GM18907 (cell line): ENCODE results near the gene KRT71.

Experiments used
- ATAC-seq: cut with Tn5 transposase; IDR thresholded peaks from one replicate; pipeline ENCODE4 v1.9.1; 2021; ENCODE audit warnings: mild to moderate bottlenecking, moderate library complexity; ENCODE audit not compliant: unreplicated experiment

Gene KRT71

DNA sequence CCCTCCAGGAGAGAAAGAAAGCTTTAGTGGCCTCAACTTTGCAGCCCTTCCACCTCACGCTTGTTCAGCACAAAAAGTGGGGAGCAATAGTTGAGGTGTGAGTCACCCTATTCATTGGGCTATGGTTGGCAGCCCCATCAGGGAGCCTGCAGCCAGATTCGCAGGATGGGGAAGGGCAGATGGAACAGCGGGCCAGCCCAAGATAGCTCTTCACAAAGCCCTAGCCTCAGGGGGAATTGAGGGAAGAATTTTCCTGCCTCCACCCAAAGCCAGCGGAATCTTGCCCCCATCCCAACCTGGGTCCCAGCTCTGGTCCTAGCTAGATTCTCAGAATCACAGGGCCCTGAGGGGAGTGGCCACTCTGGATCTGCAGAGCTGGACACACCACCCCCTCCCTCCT, 29.1 kb downstream of the KRT71 start:
- ATAC-seq = no peak

- ATAC-seq = no peak
These were observed 30.5 kb downstream of the KRT71 start for GRCh38 chr12:52522346-52523011.

DNA sequence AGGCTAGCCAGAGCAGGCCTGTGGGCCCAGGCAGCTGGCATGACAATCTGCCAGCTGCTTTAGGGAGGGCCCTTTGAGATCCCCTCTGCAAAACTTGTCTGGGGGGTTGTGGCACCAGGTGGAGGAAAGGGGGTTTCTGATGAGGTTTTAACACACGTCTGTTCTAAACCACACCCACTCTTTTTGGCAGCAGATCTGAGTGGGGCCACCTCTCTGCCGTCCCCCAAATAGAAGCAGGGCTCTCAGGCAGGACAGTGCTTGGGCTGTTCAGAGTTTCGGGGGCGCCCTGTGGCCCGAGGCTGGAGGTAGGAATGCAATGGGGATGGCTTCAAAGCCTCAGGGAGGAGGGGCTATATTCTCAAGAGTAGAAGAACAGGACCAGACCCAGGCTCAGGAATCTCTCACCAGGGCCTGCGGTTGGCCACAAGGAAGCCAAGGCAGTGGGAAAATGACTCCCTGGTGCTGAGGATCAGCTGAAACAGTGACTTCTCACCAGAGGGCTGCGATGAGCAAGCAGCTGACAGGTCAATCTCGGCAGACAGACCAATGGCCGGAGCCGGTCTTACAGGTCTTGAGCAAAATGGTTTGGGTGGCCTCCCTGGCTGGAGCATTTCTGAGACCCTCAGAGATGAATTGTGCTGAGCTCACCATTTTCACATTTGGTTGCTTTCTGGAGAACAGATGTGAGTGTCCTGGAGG, 31.2 kb downstream of the KRT71 start:
- no peak for ATAC-seq

DNA sequence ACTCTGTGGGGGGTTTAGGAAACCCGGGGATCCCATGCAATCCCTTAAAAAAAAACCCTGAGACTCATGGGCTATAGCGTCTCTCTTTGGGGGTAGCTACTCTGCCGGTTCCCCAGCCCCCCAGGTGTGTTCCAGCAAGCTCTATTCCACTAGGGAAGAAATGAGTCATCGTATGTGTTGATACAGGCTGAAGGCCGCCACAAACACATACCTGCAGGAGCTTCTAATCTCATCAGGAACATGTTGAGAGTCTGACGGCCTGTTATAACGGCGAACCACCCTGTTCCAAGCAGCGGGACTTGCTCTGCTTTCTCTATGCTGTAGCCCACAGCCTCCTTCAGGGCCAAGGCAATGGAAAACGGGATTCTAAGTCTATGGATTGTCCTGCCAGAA, 31.8 kb downstream of the KRT71 start:
- no peak for ATAC-seq

DNA sequence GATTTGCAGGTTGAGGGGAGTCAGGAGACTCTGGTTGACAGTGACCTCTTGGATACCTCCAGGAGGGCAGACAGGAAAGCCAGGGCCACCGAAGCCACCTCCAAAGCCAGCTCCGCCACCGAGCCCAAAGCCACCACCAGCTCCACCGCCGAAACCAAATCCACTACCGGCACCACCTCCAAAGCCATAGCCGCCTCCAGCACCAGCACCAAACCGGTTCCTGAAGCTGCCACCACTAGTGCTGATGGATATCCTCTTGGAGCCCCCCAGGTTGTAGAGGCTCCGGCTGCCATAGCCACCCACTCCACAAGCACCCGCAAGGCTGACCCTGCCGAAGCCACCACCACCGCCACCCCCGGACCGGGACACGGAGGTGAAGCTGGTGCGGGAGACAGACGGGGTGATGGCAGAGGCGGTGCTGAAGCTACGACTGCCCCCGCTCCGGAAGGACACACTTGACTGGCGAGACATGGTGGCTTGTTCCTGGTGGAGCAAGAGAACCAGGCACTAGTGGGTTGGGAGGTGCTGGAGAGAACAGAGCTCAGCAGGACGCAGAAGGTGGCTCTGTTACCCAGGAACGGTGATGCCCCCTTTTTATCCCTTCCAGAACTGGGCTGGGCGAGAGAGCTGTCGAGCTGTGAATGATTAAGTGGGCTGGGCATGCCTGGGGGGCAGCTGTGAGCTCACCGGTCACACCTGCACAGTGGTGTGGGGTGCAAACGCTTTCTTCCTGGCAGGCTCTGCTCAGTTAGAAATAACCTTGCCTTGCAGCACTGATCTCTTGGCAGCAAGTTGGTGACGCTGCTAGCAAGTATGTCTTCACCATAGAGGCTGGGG, 32.9 kb downstream of the KRT71 start, which contains the start of gene KRT5:
TSS of gene KRT5 (minus strand) at position 569 of the 837 bp plus-strand sequence. CDS start at position 471, 98 bp downstream.
- ATAC-seq = no peak

GRCh38 chr12:52519387-52519703, 33.6 kb downstream of the KRT71 start:
- no peak for ATAC-seq

GRCh38 chr12:52518574-52519386, 34.2 kb downstream of the KRT71 start:
- no peak for ATAC-seq

GRCh38 chr12:52517888-52518287, 35.1 kb downstream of the KRT71 start:
- no peak for ATAC-seq

- ATAC-seq = no peak
These were observed 35.7 kb downstream of the KRT71 start for GRCh38 chr12:52517005-52517835.

GRCh38 chr12:52515927-52516831, 36.8 kb downstream of the KRT71 start:
- ATAC-seq = no peak

DNA sequence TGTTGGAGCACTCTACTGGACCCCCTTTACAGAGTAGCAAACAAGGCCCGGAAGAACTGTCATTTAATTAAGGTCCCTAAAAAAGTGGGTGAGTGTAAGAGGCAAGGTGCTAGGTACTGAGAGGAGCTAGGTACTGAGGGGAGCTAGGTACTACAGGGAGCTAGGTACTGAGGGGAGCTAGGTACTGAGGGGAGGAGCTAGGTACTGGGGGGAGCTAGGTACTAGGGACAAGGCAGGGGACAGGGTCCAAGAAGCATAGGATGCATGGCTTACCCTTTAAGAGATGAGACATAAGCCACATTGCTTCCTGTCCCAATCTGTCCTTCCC, 37.7 kb downstream of the KRT71 start:
- ATAC-seq = no peak

GRCh38 chr12:52514471-52515318, 38.2 kb downstream of the KRT71 start:
- no peak for ATAC-seq

GRCh38 chr12:52513736-52514135, 39.2 kb downstream of the KRT71 start:
- no peak for ATAC-seq

- no peak for ATAC-seq
These were observed 44.7 kb downstream of the KRT71 start for GRCh38 chr12:52508211-52508610.

- ATAC-seq = no peak
These were observed 45.9 kb downstream of the KRT71 start for GRCh38 chr12:52506858-52507715.

DNA sequence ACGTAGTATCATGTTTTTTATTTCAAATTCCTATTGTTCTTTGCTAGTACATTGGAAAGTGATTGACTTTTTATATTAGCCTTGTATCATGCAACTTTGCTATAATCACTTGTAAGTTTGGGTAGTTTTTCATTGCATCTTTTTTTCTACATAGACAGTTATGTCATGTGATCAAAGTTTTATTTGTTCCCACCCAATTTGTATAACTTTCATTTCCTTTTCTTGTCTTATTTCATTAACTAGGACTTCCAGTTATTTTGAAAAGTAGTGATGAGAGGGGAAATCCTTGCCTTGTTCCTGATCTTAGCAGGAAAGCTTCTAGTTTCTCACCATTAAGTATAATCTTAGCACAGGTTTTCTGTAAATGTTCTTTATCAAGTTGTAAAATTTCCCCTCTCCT, 50.1 kb downstream of the KRT71 start:
- ATAC-seq = no peak

GRCh38 chr12:52501490-52501889, 51.5 kb downstream of the KRT71 start:
- no peak for ATAC-seq
